Measurements from ENCODE around the gene VWCE. TPM values are rescaled to one million over a fixed set of nuclear protein-coding genes. Genes with fewer than 3 reads are reported as not detected.

Gene VWCE
- polyA plus RNA-seq, 1 of the 3 experiments (the other 2 are of a cell fraction): 5.0 TPM

DNA sequence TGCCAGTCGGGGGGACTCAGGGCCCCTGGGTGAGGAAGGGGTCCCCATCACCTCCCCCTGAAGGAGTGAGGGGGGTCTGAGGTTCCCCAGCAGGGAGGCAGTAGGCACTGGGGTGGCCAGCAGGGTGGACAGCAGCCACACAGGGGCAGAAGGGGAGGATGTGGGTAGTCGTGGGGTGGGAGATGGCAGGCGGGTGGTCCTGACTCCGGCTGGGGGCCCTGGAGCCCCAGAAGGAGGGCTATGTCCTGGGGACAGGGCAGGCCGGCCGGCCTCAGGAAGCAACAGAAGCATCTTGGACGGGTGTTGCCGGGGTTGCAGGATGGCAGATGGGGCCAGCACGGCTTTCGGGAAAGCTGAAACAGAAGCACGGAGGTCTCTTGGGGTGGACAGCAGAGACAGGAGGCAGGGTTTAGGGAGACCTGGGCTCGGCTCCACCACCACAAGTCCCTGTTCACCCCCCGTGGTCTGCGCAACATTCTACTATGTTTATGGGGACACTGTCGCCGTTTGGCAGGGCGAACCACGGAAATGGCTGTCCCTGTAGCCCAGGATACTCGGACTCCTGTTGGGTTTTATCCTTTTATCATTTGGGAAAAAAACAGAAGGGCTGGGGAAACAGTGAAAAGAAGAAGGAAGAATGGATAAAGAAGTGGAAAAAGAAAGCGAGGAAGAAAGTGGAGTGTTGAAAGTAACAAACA lies 14.1 kb downstream of the VWCE start (continued):
- TF ChIP-seq, protein P1, sequence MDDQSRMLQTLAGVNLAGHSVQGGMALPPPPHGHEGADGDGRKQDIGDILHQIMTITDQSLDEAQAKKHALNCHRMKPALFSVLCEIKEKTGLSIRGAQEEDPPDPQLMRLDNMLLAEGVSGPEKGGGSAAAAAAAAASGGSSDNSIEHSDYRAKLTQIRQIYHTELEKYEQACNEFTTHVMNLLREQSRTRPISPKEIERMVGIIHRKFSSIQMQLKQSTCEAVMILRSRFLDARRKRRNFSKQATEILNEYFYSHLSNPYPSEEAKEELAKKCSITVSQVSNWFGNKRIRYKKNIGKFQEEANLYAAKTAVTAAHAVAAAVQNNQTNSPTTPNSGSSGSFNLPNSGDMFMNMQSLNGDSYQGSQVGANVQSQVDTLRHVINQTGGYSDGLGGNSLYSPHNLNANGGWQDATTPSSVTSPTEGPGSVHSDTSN (IDR thresholded peaks at IDR 0.05): no peak

DNA sequence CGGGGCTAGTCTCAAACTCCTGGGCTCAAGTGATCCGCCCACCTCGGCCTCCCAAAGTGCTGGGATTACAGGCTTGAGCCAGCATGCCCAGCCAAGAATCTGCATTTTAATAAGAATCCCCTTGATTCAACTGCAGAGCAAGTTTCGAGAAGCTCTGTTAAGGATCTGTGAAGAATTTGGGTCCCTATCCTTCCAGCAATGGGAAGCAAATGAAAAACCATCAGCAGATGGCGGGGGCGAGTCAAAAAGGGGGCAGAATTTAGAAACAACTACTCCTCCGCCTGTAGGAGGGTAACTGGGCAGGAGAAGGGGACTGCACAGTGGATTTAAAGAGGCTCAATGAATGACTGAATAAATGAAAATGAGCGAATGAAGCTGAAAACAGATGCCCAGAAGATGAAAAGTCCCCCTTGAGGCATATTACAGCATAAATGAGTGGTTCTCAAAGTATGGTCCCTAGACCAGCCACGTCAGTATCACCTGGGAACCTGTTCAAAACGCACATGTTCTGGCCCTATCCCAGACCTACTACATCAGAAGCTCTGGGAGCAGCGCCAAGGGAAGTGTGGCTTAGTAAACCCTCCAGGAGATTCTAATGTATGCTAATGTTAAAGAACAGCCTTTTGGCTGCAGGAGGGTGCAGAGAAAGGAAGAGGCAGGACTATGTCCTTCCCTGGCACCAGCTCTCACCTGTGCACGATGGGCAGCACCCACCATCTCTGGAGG lies 15.0 kb downstream of the VWCE start:
- Histone ChIP-seq H3K27ac (ENCODE audit: low read depth in 2 of 2, low read length in 1 of 2) (no peak overlapping the region), H3K36me3 (replicated peaks in 1 of 2; ENCODE audit: control insufficient read depth in 1 of 2, insufficient read depth in 2 of 2, low read length in 1 of 2) (no peaks in the 10 kb centered on the region), H3K4me3 (ENCODE audit: low read depth in 2 of 2, low read length in 1 of 2) (no peak overlapping the region), H3K4me1 (ENCODE audit: control insufficient read depth in 1 of 2, insufficient read depth in 2 of 2, low read depth in 1 of 2, low read length in 1 of 2) (no peaks in the 10 kb centered on the region), H3K9ac (no peak overlapping the region), H2AFZ (ENCODE audit: low read depth) (no peak overlapping the region), H3K27me3 (ENCODE audit: insufficient read depth) (no peaks in the 10 kb centered on the region), H4K20me1 (ENCODE audit: insufficient read depth) (no peaks in the 10 kb centered on the region), H3F3A (replicated peaks; ENCODE audit: insufficient read depth) (no peaks in the 10 kb centered on the region), H3K9me3 (no peaks in the 10 kb centered on the region), H3K9me2 (no peaks in the 10 kb centered on the region), H3K4me2 (no peak overlapping the region), H3K79me2 (ENCODE audit: insufficient read depth) (no peaks in the 10 kb centered on the region)
- 83% methylated on average over 12 of the region's 12 CpGs for whole genome bisulfite sequencing (ENCODE audit: low lambda C conversion rate)
- DNase-seq: no peak
- ChIA-PET CTCF (interaction anchor here (1.0 to 3.4 kb wide), 3 partner anchors 22 to 92 kb away, joined by 4 to 11 read pairs (median 4); no protein-coding TSS in a partner anchor), POLR2A (no interaction called here)
- TF ChIP-seq TAF1 (IDR thresholded peaks at IDR 0.05; ENCODE audit: borderline replicate concordance, low read depth, low read length): no peak
- TF ChIP-seq, protein P2, sequence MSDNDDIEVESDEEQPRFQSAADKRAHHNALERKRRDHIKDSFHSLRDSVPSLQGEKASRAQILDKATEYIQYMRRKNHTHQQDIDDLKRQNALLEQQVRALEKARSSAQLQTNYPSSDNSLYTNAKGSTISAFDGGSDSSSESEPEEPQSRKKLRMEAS (IDR thresholded peaks at IDR 0.05; ENCODE audit: low read depth): no peak
- no peak for TF ChIP-seq JUND (IDR thresholded peaks at IDR 0.05)
- TF ChIP-seq TEAD4 (IDR thresholded peaks at IDR 0.05; ENCODE audit: borderline replicate concordance, insufficient read depth): no peak
- no peak for TF ChIP-seq SIN3A (IDR thresholded peaks at IDR 0.05; ENCODE audit: borderline replicate concordance, low read depth, low read length)
- TF ChIP-seq, protein P3, sequence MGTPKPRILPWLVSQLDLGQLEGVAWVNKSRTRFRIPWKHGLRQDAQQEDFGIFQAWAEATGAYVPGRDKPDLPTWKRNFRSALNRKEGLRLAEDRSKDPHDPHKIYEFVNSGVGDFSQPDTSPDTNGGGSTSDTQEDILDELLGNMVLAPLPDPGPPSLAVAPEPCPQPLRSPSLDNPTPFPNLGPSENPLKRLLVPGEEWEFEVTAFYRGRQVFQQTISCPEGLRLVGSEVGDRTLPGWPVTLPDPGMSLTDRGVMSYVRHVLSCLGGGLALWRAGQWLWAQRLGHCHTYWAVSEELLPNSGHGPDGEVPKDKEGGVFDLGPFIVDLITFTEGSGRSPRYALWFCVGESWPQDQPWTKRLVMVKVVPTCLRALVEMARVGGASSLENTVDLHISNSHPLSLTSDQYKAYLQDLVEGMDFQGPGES (IDR thresholded peaks at IDR 0.05; ENCODE audit: low read depth, low read length): no peak
- no peak for TF ChIP-seq YY1 (IDR thresholded peaks at IDR 0.05; ENCODE audit: low read depth)
- TF ChIP-seq, protein P4, sequence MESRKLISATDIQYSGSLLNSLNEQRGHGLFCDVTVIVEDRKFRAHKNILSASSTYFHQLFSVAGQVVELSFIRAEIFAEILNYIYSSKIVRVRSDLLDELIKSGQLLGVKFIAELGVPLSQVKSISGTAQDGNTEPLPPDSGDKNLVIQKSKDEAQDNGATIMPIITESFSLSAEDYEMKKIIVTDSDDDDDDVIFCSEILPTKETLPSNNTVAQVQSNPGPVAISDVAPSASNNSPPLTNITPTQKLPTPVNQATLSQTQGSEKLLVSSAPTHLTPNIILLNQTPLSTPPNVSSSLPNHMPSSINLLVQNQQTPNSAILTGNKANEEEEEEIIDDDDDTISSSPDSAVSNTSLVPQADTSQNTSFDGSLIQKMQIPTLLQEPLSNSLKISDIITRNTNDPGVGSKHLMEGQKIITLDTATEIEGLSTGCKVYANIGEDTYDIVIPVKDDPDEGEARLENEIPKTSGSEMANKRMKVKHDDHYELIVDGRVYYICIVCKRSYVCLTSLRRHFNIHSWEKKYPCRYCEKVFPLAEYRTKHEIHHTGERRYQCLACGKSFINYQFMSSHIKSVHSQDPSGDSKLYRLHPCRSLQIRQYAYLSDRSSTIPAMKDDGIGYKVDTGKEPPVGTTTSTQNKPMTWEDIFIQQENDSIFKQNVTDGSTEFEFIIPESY (IDR thresholded peaks at IDR 0.05; ENCODE audit: borderline replicate concordance, low read depth): no peak
- no peak for TF ChIP-seq NFIC (IDR thresholded peaks at IDR 0.05; ENCODE audit: borderline replicate concordance)
- TF ChIP-seq FOXM1 (IDR thresholded peaks at IDR 0.05; ENCODE audit: low read depth): no peak
- TF ChIP-seq, protein P5, sequence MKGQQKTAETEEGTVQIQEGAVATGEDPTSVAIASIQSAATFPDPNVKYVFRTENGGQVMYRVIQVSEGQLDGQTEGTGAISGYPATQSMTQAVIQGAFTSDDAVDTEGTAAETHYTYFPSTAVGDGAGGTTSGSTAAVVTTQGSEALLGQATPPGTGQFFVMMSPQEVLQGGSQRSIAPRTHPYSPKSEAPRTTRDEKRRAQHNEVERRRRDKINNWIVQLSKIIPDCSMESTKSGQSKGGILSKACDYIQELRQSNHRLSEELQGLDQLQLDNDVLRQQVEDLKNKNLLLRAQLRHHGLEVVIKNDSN (IDR thresholded peaks at IDR 0.05; ENCODE audit: borderline replicate concordance, low read depth): no peak
- no peak for TF ChIP-seq RCOR1 (IDR thresholded peaks at IDR 0.05; ENCODE audit: low read length)
- TF ChIP-seq, protein P6, sequence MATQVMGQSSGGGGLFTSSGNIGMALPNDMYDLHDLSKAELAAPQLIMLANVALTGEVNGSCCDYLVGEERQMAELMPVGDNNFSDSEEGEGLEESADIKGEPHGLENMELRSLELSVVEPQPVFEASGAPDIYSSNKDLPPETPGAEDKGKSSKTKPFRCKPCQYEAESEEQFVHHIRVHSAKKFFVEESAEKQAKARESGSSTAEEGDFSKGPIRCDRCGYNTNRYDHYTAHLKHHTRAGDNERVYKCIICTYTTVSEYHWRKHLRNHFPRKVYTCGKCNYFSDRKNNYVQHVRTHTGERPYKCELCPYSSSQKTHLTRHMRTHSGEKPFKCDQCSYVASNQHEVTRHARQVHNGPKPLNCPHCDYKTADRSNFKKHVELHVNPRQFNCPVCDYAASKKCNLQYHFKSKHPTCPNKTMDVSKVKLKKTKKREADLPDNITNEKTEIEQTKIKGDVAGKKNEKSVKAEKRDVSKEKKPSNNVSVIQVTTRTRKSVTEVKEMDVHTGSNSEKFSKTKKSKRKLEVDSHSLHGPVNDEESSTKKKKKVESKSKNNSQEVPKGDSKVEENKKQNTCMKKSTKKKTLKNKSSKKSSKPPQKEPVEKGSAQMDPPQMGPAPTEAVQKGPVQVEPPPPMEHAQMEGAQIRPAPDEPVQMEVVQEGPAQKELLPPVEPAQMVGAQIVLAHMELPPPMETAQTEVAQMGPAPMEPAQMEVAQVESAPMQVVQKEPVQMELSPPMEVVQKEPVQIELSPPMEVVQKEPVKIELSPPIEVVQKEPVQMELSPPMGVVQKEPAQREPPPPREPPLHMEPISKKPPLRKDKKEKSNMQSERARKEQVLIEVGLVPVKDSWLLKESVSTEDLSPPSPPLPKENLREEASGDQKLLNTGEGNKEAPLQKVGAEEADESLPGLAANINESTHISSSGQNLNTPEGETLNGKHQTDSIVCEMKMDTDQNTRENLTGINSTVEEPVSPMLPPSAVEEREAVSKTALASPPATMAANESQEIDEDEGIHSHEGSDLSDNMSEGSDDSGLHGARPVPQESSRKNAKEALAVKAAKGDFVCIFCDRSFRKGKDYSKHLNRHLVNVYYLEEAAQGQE (IDR thresholded peaks at IDR 0.05; ENCODE audit: low read depth, low read length): no peak
- TF ChIP-seq RAD21 (IDR thresholded peaks at IDR 0.05; ENCODE audit: low read length): no peak
- no peak for TF ChIP-seq RXRA (IDR thresholded peaks at IDR 0.05; ENCODE audit: borderline replicate concordance, low read depth)
- TF ChIP-seq, protein P7, sequence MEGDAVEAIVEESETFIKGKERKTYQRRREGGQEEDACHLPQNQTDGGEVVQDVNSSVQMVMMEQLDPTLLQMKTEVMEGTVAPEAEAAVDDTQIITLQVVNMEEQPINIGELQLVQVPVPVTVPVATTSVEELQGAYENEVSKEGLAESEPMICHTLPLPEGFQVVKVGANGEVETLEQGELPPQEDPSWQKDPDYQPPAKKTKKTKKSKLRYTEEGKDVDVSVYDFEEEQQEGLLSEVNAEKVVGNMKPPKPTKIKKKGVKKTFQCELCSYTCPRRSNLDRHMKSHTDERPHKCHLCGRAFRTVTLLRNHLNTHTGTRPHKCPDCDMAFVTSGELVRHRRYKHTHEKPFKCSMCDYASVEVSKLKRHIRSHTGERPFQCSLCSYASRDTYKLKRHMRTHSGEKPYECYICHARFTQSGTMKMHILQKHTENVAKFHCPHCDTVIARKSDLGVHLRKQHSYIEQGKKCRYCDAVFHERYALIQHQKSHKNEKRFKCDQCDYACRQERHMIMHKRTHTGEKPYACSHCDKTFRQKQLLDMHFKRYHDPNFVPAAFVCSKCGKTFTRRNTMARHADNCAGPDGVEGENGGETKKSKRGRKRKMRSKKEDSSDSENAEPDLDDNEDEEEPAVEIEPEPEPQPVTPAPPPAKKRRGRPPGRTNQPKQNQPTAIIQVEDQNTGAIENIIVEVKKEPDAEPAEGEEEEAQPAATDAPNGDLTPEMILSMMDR (IDR thresholded peaks at IDR 0.05): no peak
- TF ChIP-seq POLR2AphosphoS5 (IDR thresholded peaks at IDR 0.05; ENCODE audit: low read depth, low read length): no peak
